ENCODE data around the gene BMPER.

Gene BMPER

GRCh38 chr7:33926535-33926934 is 21.2 kb downstream of the BMPER start:
- no peak for DNase-seq

DNA sequence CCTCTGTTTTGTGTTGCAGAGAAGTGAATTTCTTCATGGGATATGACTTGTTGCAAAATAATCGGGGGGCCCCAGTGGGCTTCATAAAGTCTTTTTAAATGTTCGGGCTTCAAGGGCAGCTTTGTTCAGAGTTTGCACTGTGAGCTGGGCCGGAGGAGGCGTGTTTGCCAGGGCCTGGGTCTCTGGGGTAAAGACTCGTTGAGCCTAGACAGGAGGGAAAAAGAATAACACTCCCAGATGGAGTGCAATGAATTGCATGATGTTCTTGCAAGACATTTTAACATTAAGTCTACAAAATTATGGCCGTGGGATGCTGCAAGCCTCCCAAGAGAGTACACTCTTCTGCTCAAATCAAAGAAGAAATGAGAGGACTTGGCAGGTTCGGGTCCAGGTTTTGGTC is 23.6 kb downstream of the BMPER start:
- DNase-seq, result no peak

DNA sequence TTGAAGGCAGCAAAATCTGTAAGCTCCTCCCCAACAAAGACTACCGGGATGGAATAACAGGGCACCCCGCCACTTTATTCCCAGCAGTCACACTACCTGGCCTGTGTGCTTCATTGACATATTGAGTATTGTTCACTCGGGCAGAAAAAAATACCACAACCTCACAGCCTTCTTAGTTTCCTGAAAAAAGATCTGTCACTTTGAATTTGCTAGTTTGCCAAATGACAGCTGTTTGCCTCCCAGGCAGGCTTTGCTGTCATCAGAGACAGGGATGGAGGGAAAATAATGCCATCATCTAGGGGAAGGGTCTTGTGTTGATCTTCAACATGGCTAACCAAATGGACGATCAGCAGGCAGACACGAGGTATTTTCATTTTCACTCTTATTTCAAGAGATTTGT is 26.9 kb downstream of the BMPER start:
- no peak for DNase-seq

DNA sequence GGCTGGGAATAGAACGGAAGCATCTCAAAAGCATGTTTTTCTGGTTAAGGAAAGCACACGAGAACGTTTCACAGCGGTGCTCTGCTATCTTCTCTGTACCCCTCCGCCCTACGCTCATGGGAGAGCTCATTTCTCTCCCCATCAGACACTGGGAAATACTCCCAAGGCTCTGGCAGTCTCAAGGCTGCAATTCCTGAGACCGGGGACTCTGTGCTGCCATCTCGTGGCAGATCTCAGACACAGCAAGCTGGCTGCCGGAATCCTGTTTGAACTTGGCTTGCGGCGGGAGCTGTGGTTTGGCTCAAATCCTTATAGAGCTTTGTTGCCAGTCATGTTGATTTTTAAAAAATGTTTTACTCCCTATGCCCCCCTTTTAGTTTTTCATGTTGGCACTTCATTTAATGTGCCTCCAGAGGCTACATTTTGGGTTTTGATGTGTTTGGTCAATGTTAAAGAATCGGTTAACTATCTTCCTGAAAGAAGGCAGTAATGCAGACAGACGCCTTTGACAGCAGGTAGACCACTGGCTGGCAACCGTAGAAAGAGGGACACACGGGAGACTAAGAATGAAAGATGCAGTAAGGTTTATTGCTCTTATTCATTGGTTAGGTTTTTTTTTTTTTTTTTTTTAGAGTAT is 27.6 kb downstream of the BMPER start:
- DNase-seq, result no peak

DNA sequence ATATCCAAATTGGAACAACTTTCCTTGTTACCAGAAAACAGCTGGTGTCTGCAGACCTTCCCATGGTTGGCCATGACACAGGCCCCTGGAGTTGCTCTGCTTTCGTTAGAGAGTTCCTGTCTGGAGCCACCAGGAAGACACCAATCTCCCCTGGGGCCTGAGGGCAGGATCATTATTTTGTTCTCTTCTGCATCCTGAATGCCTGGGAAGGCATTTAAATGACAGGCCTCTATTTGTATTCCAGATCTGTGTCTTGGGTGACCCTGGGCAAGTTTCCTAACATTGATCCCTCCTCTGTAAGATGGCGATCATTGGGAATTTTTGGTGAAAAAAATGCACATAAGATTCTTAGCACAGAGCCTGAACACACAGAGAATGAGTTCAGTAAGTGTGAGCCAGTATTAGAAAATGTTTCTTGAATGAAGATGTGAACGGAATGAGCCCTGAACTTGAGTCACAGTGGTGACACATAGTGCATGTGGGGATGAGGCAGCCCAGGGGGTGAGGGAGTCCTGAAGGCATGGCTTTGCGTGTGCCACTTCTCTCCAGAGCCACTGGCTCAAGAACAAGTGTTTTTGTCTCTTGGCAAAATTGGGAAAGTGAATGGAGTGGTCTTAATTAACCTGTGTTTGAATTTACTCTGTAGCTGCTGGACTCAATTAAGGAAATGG is 28.4 kb downstream of the BMPER start:
- no peak for DNase-seq

GRCh38 chr7:33934391-33934790 is 29.1 kb downstream of the BMPER start:
- no peak for DNase-seq

DNA sequence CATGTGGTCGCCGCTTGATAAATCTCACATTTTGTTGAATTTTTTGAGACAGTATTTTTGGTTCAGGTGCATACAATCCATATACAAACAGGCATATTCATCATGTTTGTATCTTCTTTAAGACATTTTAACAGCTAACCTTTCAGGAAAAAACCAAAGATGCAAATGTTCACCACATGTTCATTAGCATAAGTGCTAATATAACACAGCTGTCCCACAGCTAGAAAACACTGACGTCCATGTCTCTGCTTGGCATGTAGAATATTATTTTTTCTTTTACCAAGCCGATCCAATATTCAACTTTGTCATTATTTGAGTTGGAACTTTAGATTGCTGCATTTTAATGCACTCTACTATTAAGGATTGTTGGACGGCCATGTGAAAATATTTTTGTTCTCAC is 31.2 kb downstream of the BMPER start:
- no peak for DNase-seq

DNA sequence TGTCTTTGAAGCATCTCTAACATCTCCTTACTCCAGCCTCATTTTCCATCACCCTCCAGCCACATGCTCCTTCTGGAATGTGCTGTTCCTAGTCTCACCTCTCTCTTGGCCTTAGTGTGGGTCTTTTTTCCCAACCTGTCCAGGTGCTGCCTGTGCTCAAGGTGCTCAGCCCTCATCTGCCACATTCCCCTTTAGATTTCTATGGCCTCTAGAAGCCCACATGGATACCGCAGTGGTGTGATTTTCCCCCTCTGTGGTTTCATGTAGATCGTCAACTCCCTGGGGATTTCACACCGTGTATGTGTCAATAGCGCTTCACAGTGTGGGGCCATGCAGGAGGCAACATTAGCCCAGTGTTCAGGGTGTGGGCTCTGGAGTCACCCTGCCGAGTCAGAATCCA is 32.5 kb downstream of the BMPER start:
- no peak for DNase-seq

- DNase-seq, result no peak
Observed at GRCh38 chr7:33939121-33939520, 33.8 kb downstream of the BMPER start.

DNA sequence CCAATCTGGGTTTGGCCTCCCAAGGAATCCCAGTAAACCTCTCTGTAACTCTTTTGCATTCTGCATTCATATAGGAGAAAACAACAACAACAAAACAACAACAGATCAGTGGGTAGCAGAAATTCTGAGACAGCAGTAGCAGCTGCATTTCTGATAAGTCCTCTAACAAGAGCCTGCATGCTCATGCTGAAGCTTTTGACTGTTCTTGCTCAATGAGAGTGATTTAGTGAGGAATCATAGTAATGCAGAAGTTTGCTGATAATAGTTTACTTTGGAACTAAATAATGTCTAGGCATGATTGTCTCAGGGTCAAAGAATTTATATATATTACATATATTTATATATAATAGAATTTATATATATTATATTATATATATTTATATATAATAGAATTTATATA is 35.2 kb downstream of the BMPER start:
- DNase-seq, result no peak

GRCh38 chr7:33941418-33941817 is 36.1 kb downstream of the BMPER start:
- no peak for DNase-seq

DNA sequence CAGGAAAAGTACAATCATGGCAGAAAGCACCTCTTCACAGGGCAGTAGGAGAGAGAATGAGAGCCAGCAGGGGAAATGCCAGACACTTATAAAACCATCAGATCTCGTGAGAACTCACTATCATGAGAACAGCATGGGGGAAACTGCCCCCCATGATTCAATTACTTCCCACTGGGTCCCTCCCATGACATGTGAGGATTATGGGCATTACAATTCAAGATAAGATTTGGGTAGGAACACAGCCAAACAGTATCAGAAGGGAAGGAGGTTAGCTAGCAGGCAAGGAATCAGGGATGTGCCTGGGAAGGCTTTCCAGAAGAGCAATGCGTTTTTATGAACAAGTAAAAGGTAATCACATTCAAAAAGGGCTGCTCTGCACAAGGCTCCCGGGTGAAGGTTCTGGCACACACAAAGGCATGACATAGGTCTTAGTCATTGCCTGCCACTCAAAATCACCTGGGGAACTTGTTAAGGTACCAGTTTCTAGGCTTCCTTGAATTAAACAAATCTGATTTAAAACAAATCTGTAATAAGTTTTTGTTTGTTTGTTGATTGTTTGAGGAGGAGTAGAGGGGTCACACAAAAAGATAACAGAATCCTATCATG is 40.9 kb downstream of the BMPER start:
- no peak for DNase-seq

GRCh38 chr7:33950047-33950714 is 44.8 kb downstream of the BMPER start:
- no peak for DNase-seq

- DNase-seq, result no peak
Observed at GRCh38 chr7:33952824-33953223, 47.5 kb downstream of the BMPER start.

GRCh38 chr7:33958104-33958503 is 52.8 kb downstream of the BMPER start:
- DNase-seq, result no peak

- DNase-seq, result no peak
Observed at GRCh38 chr7:33959676-33960075, 54.3 kb downstream of the BMPER start.

GRCh38 chr7:33961948-33962347 is 56.6 kb downstream of the BMPER start:
- DNase-seq, result no peak

DNA sequence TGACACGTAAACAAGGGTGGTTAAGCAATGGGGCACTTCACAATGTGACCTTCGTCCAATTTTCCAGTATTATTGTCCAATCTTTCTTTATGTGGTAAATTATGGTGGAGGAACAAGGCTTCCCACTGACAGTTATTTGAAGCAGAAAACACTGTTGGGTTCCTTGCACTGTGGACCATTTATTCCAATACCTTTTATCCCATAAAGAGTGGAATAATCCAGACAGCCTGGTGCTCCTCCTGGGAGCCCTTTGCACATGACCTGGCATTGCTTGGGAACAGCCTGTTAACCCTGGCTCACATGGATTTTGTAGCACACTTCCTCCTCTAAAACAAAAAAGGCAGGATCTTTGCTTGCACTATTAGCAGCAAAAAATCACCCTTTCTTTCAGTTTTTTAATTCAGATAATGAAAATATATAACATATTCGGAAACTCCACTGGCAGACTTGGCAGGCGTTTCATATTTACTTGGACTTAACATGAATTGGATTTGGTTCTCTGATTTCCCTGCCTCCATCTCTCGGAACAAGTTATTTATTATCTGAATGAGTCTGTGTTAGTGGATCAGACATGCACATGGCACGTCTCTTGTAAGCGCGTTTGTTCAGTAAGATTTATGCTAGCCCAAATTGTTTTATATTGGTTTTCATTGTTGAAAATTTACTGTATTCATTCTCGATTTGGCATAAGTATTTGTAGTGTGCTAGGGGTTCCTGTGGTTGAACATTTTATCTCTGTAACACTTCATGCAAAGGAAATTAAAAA is 59.3 kb downstream of the BMPER start:
- DNase-seq, result no peak

DNA sequence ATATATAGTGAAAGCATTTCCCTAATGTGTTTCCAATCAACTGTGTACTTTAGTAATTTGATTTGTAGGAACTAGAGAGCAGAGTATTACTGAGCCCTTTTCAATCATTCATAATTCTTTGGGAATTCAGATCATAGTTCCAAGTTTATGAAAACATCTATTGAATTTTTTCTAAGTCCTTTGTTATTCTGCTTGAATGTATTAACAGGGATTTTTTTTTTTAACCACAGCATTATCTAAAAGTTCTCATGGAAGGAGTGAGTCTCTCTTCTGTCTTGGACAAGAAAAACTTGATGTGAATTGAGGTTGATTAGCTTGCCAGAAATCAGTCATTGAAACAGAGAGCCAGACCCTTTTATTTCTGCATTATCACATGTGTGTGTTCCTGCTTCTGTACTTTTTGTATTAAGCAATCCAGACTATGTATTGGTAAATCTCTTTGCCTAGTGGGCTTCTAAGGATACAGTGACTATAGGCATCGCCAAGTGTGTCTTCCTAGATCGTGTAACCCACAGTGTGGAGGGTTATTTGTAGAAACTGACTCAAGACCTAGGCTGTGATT is 59.9 kb downstream of the BMPER start:
- DNase-seq, result no peak

GRCh38 chr7:33968591-33968990 is 63.3 kb downstream of the BMPER start:
- DNase-seq, result no peak

DNA sequence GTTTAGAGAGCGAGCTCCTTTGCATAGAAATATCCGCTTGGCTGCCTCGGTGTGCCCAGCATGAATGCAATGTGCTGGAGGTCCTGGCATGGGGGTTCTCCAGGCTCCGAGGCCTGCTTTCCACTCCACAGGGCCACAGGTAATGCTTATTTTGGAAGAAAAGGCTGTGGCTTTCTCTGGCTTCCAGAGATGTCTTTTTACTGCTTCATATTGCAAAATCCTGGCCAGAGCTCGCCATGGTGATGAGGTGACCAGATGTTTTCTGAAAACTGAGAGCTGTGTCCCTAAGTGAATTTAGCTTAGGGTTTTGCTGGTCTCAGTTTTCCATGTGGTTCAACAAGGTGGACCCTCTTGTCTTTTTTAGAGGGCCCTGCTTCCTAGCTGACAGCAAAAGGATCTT is 65.2 kb downstream of the BMPER start:
- no peak for DNase-seq

DNA sequence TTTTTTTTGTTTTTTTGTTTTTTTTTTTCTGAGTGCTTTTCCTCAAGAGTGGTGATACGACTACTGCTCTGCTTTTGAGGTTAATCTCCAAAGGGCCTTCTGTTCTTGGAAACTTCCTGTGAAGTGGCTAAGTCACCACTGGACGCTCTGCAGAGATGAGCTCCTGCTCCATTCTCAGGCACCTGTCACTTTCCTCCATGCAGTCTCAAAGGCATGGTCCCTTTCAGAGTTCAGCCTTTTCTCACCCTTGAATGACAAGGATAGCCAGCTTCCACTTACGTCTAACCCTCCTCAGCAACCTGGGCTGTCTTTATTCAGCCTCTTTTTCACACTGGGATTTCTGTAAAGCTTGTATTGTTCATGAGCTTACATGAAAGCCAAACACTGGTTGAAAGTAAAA is 65.8 kb downstream of the BMPER start:
- no peak for DNase-seq

Measured in SIG-M5 (cell line).